Activated T-helper 9 cell treated with anti-CD3 and anti-CD28 coated beads, Interleukin-2, amount 50 U/mL, for 16 hours (primary cell): ENCODE measurements around the gene TCAP.
A peak's percentile ranks its signal among the peaks of the same experiment; 100 is the strongest.

ENCODE experiments used
- DNase-seq: peaks from one replicate; pipeline ENCODE4 v3.0.0-alpha.2; 2020; ENCODE audit warnings: low read depth

The TCAP gene

DNA sequence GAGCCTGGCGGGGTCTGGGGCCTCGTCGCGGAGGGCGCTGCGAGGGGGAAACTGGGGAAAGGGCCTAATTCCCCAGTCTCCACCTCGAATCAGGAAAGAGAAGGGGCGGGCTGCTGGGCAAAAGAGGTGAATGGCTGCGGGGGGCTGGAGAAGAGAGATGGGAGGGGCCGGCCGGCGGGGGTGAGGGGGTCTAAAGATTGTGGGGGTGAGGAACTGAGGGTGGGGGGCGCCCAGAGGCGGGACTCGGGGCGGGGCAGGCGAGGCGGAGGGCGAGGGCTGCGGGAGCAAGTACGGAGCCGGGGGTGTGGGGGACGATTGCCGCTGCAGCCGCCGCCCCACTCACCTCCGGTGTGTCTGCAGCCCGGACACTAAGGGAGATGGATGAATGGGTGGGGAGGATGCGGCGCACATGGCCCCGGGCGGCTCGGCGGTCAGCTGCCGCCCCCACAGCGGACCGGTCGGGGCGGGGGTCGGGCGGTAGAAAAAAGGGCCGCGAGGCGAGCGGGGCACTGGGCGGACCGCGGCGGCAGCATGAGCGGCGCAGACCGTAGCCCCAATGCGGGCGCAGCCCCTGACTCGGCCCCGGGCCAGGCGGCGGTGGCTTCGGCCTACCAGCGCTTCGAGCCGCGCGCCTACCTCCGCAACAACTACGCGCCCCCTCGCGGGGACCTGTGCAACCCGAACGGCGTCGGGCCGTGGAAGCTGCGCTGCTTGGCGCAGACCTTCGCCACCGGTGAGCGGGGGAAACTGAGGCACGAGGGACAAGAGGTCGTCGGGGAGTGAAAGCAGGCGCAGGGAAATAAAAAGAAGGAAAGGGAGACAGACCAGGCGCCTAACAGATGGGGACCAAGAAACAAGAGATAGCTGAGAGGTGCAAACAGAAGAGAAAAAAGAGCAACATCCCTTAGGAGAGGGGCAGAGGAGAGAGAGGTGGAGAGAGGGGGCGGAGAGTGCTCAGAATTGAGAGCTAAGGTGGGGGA, 3.1 kb downstream of the TCAP start, which contains the start of gene PNMT:
Gene PNMT (plus strand): TSS at position 509 of the 980 bp plus-strand sequence. CDS start 23 bp downstream, at position 532.
- DNase-seq, result peak; percentile 40

- no peak for DNase-seq
These were observed 5.0 kb downstream of the TCAP start for GRCh38 chr17:39669897-39670735.

DNA sequence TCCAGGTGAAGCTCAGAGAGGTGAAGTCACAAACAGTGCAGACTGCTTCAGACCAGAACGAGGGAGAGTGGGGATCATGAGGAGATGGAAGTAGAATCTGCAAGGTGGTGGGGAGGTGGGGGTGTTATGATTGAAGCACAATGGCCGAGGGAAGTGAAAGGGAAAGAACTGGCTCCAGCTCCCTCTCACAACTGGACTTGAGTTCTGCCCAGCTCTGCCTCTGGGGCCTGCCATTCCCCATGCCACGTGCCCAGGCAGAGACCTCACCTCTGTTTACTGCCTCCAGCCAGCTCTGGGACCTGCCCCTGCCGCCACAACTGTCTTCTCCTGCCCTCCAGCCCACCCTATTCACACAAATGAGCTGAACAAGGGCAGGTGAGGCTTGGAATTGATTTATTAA, 5.6 kb downstream of the TCAP start:
- no peak for DNase-seq

GRCh38 chr17:39671651-39672521, 6.7 kb downstream of the TCAP start:
- DNase-seq, result no peak

- DNase-seq, result no peak
These were observed 7.6 kb downstream of the TCAP start for GRCh38 chr17:39672522-39673334.

DNA sequence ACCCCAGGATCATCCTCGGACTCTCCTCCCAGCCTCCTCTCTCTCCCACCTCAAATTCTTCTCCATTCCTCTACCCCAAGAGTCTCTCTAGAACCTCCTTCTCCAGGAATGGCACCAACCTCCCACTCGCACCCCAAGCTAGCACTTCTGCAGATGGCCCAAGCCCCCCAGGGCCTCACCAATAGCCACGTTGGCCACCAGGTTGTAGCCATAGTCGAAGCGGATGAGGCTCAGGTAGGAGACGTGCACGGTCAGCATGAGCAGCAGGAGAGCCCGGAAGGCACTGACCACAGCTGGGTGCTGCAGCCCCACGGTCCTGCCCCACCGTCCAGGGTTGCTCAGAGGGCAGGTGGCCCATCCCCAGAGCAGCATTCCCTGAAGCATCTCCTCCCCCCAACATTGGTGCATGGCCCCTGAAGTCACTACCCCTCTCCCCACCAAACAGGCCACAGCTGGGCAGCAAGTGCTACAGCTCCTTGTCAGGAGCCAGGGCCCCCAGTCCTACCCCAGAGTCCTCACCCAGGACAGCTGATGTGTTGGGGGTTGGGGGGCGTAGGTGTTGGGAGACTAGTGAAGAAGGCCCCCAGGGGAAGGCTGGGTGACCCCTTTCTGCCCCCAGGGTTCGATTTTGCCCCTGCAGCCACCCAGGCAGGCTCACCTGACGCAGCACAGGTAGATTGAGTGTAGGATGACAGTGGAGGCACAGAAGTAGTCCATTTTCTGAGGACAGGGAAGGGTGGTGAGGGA, 8.4 kb downstream of the TCAP start:
- DNase-seq, result no peak

DNA sequence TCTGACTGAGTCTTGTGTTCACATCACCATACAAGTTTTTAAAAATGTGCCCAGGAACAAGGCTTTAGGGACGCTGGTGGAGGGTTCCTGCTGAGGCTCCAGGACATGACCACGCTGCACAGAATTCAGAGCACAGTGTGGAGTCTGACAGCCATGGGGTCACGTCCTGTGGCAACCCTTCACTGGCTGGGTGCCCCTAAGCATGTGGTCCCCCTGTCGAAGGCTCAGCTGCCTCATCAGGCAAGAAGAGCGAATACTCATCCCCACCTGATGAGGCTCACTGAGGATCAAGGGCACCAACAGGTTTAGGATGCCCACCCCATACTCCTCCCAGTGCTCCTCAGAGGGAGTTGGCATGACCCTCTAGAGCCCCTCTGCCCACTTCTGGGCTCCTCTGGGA, 9.0 kb downstream of the TCAP start:
- no peak for DNase-seq

GRCh38 chr17:39674702-39675389, 9.7 kb downstream of the TCAP start:
- DNase-seq, result no peak

- no peak for DNase-seq
These were observed 10.4 kb downstream of the TCAP start for GRCh38 chr17:39675390-39676082.

GRCh38 chr17:39676198-39676819, 11.2 kb downstream of the TCAP start:
- peak; percentile 13 for DNase-seq

DNA sequence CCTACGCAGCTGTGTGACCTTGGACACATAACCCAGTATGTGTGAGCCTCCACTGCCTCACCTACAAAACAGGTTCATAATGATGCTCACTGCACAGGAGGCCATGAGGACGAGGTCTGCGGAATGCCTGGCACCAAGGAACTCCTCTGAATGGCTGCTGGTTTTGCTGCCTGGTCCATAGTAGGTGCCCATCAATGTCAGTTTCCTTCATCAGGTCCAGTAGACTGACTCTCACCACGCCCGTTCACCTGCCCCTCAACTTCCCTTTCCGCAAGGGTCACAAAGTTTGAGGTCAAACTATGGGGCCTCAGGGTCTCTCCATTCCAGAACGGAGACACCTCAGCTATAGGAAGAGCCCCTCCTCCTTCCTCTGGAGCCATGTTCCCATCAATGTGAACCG, 11.9 kb downstream of the TCAP start:
- DNase-seq, result no peak

DNA sequence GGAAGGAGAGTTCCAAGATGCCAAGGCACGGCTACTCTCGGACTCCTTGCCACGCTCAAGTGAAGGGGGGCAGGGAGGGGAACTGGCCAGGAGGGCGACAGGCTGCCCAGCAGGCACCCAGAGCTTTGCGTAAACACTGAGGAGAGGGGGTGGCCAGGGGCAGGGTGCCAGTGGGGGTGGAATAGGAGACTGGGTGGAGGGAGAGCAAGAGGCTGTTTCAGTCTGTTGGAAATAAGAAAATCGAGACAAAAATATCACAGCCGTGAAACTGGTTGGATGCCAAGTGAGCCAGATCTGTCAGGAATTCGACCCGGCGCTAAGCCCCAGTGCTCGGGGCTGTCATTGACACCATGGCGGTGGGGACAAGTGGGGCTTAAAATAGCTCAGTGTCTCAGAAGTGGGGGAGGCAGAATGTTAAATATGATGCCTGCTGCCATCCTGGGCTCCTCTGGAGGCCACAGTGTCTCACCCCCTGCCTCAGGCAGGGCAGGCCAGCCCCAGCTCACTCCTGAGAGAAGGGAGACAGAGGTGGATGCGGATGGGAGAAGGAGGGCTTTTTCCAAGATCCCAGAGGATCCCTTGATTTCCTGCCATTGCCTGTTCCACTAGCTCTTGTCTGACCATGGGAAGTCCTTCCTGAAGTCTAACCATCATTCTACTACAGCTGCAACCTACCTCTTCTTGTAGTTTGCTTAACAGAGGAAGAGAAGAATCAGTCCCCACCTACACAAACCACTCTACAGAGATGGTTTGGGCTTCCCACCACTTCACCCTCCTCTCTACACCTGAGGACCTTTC, 12.6 kb downstream of the TCAP start:
- no peak for DNase-seq

DNA sequence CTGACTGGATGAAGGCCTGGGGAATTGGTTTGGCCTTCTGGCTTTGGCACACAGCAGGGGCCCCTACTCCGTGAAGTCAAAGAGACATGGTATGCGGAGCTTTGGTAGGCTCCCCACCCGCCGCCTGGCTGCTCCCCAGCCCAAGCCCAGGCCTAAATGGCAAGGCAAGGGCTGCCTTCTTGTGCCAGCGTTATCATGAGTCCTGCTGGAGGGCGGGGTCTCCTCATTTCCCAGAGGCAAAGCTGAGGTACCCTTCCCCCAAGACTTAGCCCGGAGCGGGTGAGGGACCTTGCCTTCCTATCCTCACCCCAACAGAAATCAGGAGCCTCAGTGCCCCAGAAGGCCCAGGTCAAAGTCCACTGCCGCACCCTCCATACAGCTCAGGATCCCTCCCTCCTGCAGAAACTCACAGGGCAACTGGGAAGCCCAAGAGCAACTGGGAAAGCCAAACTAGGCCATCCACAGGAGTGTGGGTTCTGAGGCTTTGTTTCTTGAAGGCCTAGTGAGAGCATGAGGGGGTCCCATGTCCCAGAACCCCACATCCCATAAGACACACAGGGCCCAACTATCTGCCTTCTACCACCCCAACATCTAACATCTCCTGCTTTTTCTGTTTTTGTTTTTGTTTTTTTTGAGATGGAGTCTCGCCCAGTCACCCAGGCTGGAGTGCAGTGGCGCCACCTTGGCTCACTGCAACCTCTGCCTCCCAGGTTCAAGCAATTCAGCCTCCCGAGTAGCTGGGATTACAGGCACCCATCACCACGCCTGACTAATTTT, 13.4 kb downstream of the TCAP start:
- DNase-seq, result no peak

- DNase-seq, result no peak
These were observed 14.5 kb downstream of the TCAP start for GRCh38 chr17:39679521-39680192.

- no peak for DNase-seq
These were observed 18.3 kb downstream of the TCAP start for GRCh38 chr17:39683295-39683939.
